Measurements from ENCODE around the gene EDC3.

The EDC3 gene

DNA sequence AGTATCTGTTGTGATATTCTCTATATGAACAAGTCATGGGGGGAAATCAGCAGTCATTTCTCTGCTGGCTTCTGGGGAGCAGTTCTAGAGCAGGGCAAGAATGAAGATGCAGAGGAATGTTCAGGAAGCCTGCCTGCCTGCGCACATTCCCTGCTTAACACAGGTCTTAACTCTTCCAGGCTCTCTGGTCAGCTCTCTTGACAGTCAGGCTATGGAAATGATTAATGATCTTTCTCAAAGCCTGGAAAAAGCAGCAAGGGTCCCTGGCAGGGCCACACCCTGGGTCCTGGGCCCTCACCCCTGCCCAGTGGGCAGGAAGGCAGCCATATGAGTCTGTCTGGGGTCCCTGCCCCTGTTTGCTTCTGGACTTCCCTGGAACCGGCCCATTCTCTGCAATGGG lies 111.6 kb downstream of the EDC3 start:
- H3K27ac ChIP-seq: no peak overlapping the region
- TF ChIP-seq ZFX (IDR thresholded peaks at IDR 0.05; ENCODE audit: borderline replicate concordance): no peak
- TF ChIP-seq, protein P1, sequence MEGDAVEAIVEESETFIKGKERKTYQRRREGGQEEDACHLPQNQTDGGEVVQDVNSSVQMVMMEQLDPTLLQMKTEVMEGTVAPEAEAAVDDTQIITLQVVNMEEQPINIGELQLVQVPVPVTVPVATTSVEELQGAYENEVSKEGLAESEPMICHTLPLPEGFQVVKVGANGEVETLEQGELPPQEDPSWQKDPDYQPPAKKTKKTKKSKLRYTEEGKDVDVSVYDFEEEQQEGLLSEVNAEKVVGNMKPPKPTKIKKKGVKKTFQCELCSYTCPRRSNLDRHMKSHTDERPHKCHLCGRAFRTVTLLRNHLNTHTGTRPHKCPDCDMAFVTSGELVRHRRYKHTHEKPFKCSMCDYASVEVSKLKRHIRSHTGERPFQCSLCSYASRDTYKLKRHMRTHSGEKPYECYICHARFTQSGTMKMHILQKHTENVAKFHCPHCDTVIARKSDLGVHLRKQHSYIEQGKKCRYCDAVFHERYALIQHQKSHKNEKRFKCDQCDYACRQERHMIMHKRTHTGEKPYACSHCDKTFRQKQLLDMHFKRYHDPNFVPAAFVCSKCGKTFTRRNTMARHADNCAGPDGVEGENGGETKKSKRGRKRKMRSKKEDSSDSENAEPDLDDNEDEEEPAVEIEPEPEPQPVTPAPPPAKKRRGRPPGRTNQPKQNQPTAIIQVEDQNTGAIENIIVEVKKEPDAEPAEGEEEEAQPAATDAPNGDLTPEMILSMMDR (IDR thresholded peaks at IDR 0.05): no peak

All from 22Rv1 (cell line).